SU-DHL-6 (cell line): ENCODE measurements around the gene PRRG2.

Source experiments
- CTCF ChIP-seq: fragments of 200-600 bp; sonication (generic); IDR thresholded peaks from one replicate; pipeline ENCODE4 v1.5.1; 2017; ENCODE audit warnings: antibody characterized with exemption, mild to moderate bottlenecking, low read length, moderate library complexity; ENCODE audit not compliant: insufficient read depth, poor library complexity, severe bottlenecking
- EZH2phosphoT487 ChIP-seq: fragments of 200-600 bp; sonication (generic), shearing (Covaris generic); conservative IDR thresholded peaks from 2 replicates; pipeline ENCODE4 v1.6.1; 2018; ENCODE audit warnings: mild to moderate bottlenecking, antibody characterized with exemption, low read length, moderate library complexity, mixed read lengths

GRCh38 chr19:49613374-49613773 lies 32.3 kb downstream of the PRRG2 start:
- TF ChIP-seq CTCF (no peak), EZH2phosphoT487 (no peak)
